Sigmoid colon (tissue), 7 donors: ENCODE data around the gene GSX1. TPM values are rescaled to one million over a fixed set of nuclear protein-coding genes. Genes with fewer than 3 reads are reported as not detected.

Experiments used
- DNase-seq: peaks from one replicate; pipeline ENCODE4 v3.0.0-alpha.2; 2019
- H3K27ac ChIP-seq, 4 donors: fragments of 200-600 bp; sonication (generic); one replicate each; pipeline ENCODE4 v1.5.1; 2016 to 2019; ENCODE audit warnings: mild to moderate bottlenecking in 1 of 4
- H3K27me3 ChIP-seq, 3 donors: fragments of 200-600 bp; sonication (generic); one replicate each; pipeline ENCODE4 v1.5.1; 2019; ENCODE audit warnings: mild to moderate bottlenecking in 1 of 3
- H3K36me3 ChIP-seq, 4 donors: fragments of 200-600 bp; sonication (generic); one replicate each; pipeline ENCODE4 v1.5.1; 2016 to 2019
- H3K4me1 ChIP-seq, 4 donors: fragments of 200-600 bp; sonication (generic); one replicate each; pipeline ENCODE4 v1.5.1; 2017 to 2019
- H3K4me3 ChIP-seq, 4 donors: fragments of 200-600 bp; sonication (generic); one replicate each; pipeline ENCODE4 v1.5.1; 2017 to 2019; ENCODE audit warnings: mild to moderate bottlenecking in 2 of 4, moderate library complexity in 1 of 4
- H3K9me3 ChIP-seq, 4 donors: fragments of 200-600 bp in 3 of 4; sonication (generic) in 3 of 4; one replicate each; pipeline versions ENCODE4 v1.5.1 to v1.6.1; 2013 to 2019
- EP300 ChIP-seq, 4 donors: sonication (generic); formaldehyde crosslinking; IDR thresholded peaks; one replicate each; pipeline ENCODE4 v1.6.1; 2017; ENCODE audit warnings: antibody characterized with exemption in 4 of 4
- POLR2A ChIP-seq, 2 donors: fragments of 450-650 bp; IDR thresholded peaks; one replicate each; pipeline ENCODE4 v1.6.1; 2016; ENCODE audit warnings: antibody characterized with exemption in 2 of 2, mild to moderate bottlenecking in 2 of 2, moderate library complexity in 2 of 2
- POLR2AphosphoS5 ChIP-seq, 4 donors: sonication (generic); formaldehyde crosslinking; IDR thresholded peaks; one replicate each; pipeline ENCODE4 v1.6.1; 2017; ENCODE audit warnings: antibody characterized with exemption in 4 of 4
- WGBS, 2 donors: extraction: QIAGEN DNeasy Blood & Tissue Kit; methylation state at CpG; one replicate each; pipeline ENCODE4 v1.1.7; 2013; 5-methylcytosine and 5-hydroxymethylcytosine counted together
- intact Hi-C: fragments of 100-400 bp; cut with DNase I; formaldehyde crosslinking; loops from one replicate; pipeline ENCODE4 v1.15.1; 2023
- polyA plus RNA-seq, 3 donors: library from polyadenylated mRNA; stranded (reverse); fragments of 200-250 nt; gene quantifications; one replicate each; pipeline ENCODE4 v1.2.3, GENCODE V29; 2013
- small RNA-seq, 3 donors: library from RNA; depleted of rRNA; stranded (forward); fragments of <200 nt; gene quantifications; one replicate each; pipeline ENCODE3, GENCODE V24; 2016
- total RNA-seq, 4 donors: library from RNA; depleted of rRNA; stranded (reverse); fragments of >200 nt; gene quantifications; one replicate each; pipeline ENCODE4 v1.1.0, GENCODE V29; 2016
- TF ChIP-seq, protein P1 (sequence below), 4 experiments: fragments of 450-650 bp in 3 of 4; fragments of 200-600 bp in 1 of 4; IDR thresholded peaks; one replicate each; pipeline ENCODE4 v1.5.1; 2016 to 2019; ENCODE audit warnings: antibody characterized with exemption in 4 of 4, mild to moderate bottlenecking in 3 of 4, moderate library complexity in 2 of 4
- donor health status: healthy with polysubstance abuse.
- donor health status: Bipolar disorder and iron deficiency.
- donor health status: healthy.

The GSX1 gene
- total and polyA plus RNA-seq, 7 donors, result not detected

DNA sequence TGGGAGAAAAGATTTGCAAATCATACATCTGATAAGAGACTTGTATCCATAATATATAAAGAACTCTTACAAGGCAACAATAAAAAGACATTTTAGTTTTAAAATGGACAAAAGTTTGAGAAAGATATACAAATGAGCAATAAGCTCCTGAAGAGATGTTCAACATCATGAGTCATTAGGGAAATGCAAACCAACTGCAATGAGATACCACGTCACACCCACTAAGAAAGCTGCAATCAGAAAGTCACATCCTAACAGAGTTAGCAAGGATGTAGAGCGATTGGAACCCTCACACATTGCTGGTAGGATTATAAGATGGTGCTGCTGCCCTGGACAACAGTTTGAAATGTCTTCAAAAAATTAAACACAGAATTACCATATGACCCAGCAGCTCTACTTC, 50.3 kb downstream of the GSX1 start:
- H3K27ac ChIP-seq, result no peak overlapping the region
- H3K36me3 ChIP-seq, result no peaks in the 10 kb centered on the region
- H3K27me3 ChIP-seq, result peaks cover 0 to 11% (median 0%) of the 10 kb centered on the region in 3 donors
- intact Hi-C loops, result no loop called here
- WGBS, 2 donors, result 76 to 84% methylated on average over 2 of the region's 2 CpGs
- H3K4me1 ChIP-seq, result no peaks in the 10 kb centered on the region
- TF ChIP-seq POLR2AphosphoS5 (IDR thresholded peaks at IDR 0.05), result no peak
- no peak for TF ChIP-seq EP300 (IDR thresholded peaks at IDR 0.05)
- TF ChIP-seq, protein P1, sequence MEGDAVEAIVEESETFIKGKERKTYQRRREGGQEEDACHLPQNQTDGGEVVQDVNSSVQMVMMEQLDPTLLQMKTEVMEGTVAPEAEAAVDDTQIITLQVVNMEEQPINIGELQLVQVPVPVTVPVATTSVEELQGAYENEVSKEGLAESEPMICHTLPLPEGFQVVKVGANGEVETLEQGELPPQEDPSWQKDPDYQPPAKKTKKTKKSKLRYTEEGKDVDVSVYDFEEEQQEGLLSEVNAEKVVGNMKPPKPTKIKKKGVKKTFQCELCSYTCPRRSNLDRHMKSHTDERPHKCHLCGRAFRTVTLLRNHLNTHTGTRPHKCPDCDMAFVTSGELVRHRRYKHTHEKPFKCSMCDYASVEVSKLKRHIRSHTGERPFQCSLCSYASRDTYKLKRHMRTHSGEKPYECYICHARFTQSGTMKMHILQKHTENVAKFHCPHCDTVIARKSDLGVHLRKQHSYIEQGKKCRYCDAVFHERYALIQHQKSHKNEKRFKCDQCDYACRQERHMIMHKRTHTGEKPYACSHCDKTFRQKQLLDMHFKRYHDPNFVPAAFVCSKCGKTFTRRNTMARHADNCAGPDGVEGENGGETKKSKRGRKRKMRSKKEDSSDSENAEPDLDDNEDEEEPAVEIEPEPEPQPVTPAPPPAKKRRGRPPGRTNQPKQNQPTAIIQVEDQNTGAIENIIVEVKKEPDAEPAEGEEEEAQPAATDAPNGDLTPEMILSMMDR (IDR thresholded peaks at IDR 0.05), result no peak
- no peak for TF ChIP-seq POLR2A (IDR thresholded peaks at IDR 0.05)
- no peak overlapping the region for H3K4me3 ChIP-seq
- DNase-seq, result no peak
- no peaks in the 10 kb centered on the region for H3K9me3 ChIP-seq

Small RNA genes within 50 kb of the gene (small RNA-seq; reads per million reads assigned to genes)
- gene RNU6-73P, result 0 reads per million in 3 donors

Other genes with a start within 250 kb of the GSX1 start
- 10 to 100 TPM in 3 of 4 donors, 1 to 10 TPM in 1; 7.7 to 13.9 (median 10.6) TPM for gene LNX2, start 172.0 kb upstream of the GSX1 start, total RNA-seq
- 10 to 100 TPM in 2 of 3 donors, 1 to 10 TPM in 1; 9.4 to 22.2 (median 13.2) TPM for gene LNX2, start 172.0 kb upstream of the GSX1 start, polyA plus RNA-seq
- gene POLR1D, start 170.6 kb upstream of the GSX1 start, total RNA-seq, result 100 to 1,000 TPM; 130 to 224 (median 174) TPM
- 100 to 1,000 TPM; 126 to 134 (median 134) TPM for gene POLR1D, start 170.6 kb upstream of the GSX1 start, polyA plus RNA-seq
- gene PDX1, start 127.5 kb downstream of the GSX1 start, total RNA-seq, result not detected
- gene PDX1, start 127.5 kb downstream of the GSX1 start, polyA plus RNA-seq, result under 1 TPM in 2 of 3 donors, not detected in 1; under 0.01 to 0.39 TPM
- not detected for gene CDX2, start 176.8 kb downstream of the GSX1 start, total RNA-seq
- 100 to 1,000 TPM; 146 to 220 (median 168) TPM for gene CDX2, start 176.8 kb downstream of the GSX1 start, polyA plus RNA-seq
- gene URAD, start 196.2 kb downstream of the GSX1 start, total RNA-seq, result not detected
- 10 to 100 TPM; 15.4 to 30.6 (median 20.8) TPM for gene URAD, start 196.2 kb downstream of the GSX1 start, polyA plus RNA-seq